Activated CD4-positive, alpha-beta T cell treated with anti-CD3 and anti-CD28 coated beads, Interleukin-2, amount 50 U/mL, for 16 hours (primary cell): Measurements from ENCODE around the gene AFG1L.
"Not testable (repeated sequence)": the region's sequence is repeated elsewhere in the genome, so short reads cannot be mapped to it uniquely, and the experiment has no call there.

Source experiments
- DNase-seq: peaks from one replicate; pipeline ENCODE4 v3.0.0-alpha.2; 2020

Gene AFG1L

GRCh38 chr6:108291091-108291490 lies 3.8 kb upstream of the AFG1L start:
- no peak for DNase-seq

DNA sequence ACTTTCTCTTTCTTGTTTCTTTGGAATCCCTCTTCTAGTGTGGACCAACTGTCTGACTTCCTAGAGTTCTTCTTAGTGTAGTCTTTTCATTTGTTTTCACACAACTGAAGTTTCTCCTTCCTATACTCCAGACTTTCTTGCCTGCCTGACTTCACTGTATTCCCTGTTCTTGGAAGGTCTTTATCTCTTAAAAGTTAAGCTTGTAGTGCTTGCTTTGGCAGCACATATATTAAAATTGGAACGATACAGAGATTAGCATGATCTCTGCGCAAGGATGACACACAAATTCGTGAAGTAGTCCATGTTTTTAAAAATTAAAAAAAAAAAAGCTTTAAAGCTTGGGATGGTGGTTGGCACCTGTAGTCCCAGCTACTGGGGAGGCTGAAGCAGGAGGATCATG lies 2.3 kb upstream of the AFG1L start:
- not testable (repeated sequence) for DNase-seq

- no peak for DNase-seq
Observed at GRCh38 chr6:108293527-108294296, 1.1 kb upstream of the AFG1L start.

DNA sequence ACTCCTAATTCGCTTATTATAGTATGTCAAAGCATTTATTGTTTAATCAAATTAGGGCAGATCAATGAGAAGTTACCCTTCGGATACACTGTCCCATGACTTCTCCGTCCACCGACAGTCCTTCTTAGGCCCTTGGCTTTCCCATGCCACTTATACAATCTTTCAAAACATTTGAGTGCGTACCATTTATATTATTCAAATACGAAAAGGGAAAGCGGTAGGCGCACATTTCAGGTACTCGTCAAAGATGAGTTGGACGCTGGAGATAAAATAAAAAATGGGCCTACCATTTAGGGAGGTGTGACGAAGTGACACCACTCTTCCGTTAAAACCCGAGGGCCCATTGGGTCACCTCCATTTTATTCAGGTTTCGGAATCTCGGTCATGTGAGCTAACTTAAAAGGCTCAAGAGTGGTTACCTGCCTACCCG lies 542 bp upstream of the AFG1L start:
- DNase-seq = no peak

GRCh38 chr6:108295676-108296075 lies 822 bp downstream of the AFG1L start:
- no peak for DNase-seq

DNA sequence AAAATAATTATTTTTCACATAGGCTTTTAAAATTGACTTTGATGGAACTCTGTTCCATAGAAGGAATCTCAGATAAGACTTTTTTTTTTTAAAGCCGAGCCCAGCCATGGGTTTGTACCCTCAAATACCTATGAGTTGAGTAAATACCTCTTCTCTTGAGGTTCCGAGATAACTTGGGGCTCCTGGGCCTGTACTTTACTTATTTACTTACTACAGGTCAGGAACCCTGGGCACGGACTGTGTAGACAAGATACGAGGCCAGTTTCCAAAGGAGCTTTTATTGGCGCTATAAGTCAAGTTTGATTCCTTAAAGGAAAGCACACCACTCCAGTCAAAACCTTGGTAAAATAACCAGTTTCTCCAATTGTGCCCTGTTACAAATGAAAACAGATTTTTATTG lies 7.5 kb downstream of the AFG1L start:
- DNase-seq = no peak

DNA sequence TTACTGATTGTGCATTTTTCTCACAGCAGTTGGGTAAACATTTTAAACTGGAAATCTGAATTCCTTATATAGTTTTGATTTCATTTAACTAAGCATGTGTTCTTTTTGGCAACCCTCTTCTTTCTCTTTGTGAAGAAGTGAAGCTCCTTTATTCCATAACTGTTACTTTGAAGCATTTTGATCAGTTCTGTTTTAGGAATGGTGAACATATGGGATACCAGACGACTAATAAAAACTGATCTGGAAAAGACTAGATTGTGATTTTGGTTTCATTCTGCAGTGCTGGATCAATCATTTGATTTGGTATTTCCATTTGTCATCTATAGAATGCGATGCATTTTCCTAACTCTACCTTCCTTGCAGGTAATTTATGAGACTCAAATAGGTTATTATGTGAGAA lies 9.8 kb downstream of the AFG1L start:
- DNase-seq = no peak

DNA sequence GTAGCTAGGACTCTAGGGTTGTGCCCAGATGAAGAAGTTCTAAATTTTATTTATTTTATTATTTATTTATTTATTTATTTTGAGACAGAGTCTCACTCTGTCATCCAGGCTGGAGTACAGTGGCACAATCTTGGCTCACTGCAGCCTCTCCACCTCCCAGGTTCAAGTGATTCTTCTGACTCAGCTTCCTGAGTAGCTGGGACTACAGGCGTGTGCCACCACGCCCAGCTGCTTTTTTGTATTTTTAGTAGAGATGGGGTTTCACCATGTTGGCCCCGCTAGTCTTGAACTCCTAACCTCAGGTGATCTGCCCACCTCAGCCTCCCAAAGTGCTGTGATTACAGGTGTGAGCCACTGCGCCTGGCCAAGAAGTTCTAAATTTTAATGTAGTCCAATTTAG lies 13.8 kb downstream of the AFG1L start:
- peak; percentile 11 for DNase-seq

DNA sequence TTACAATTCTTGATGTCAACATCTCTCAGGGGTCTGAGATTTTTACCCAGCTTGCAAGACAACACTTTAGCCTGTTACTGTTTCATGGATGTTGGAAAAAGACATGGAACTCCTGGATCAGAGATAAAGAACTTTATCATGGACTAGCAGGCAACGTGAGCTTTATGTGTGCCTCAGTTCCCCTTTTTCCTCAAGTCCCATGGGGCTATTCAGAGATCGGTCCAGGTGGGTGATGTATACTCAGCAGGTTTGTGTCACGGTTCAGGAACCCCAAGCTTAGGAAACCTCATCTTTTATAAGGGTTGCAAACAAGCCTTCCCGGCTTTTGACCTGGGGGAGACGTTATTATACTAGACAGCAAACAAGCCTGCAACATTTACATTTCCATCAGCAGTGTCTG lies 15.0 kb downstream of the AFG1L start:
- DNase-seq = no peak

DNA sequence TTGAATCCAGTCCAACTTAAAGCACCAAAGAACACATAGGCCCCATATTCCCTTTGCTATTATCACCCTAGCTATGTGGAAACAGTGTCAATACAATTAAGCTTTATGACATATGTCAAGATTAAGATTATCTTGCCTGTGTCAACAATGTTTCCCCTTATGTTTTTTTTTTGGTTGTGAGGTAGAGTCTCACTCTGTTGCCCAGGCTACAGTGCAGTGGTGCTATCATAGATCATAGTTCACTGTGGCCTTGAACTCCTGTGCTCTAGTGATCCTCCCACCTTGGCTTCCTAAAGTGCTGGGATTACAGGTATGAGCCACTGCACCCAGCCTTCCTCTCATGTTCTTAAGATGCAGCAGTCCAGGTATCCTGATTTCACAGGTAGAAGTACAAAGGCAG lies 17.8 kb downstream of the AFG1L start:
- no peak for DNase-seq

GRCh38 chr6:108321253-108321747 lies 26.4 kb downstream of the AFG1L start:
- DNase-seq = no peak

DNA sequence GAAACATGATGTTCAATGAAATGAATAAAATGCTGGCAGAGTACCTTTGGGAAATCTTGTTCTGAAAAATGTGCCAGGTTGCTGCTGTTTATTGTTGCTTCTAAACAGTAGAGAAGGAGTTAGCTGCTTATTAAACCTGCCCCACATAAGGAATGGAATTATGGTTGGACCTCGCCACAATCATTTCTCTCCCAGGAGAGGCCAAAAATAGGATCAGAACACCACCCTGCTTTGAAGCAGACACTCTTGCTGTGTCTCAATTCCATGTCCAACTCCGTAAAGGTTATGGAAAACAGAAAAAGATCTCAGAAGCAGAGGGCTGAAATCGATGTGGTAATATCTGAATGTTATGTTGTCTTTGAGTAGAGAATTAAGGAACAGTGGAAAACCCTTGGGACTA lies 27.9 kb downstream of the AFG1L start:
- no peak for DNase-seq

GRCh38 chr6:108323710-108324466 lies 29.0 kb downstream of the AFG1L start:
- DNase-seq = no peak

DNA sequence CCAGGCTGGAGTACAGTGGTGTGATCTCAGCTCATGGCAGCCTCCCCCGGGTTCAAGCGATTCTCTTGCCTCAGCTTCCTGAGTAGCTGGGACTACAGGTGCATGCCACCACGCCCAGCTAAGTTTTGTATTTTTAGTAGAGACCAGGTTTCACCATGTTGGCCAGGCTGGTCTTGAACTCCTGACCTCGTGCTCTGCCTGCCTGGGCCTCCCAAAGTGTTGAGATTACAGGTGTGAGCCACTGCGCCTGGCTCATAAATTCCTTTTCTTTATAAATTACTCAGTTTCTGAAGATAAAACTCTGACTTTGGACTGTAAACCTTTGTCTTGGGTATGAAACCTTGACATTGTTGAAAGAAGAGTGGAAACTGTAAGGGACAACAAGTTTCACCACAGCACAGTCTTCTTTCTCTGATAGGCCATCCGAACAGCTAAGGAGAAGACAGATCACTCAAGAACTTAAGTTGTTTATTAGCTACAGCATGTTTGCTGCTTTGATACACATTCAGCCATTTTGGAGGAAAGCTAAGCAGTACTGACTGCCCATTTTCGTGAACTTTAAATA lies 35.4 kb downstream of the AFG1L start:
- not testable (repeated sequence) for DNase-seq

DNA sequence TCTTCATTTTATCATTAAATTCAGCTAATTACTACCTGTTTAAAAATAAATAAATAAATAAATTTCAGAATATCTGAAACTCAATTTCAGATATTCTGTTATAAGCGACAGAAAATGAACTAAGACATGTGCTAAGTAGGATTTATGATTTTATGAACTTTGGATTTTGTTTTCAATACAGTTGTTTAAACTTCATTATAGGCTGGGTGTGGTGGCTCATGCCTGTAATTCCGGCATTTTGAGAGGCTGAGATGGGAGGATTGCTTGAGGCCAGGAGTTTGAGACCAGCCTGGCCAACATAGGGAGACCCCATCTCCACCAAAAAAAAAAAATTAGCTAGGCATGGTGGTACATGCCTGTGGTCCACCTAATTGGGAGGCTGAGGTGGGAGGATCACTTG lies 36.0 kb downstream of the AFG1L start:
- no peak for DNase-seq

DNA sequence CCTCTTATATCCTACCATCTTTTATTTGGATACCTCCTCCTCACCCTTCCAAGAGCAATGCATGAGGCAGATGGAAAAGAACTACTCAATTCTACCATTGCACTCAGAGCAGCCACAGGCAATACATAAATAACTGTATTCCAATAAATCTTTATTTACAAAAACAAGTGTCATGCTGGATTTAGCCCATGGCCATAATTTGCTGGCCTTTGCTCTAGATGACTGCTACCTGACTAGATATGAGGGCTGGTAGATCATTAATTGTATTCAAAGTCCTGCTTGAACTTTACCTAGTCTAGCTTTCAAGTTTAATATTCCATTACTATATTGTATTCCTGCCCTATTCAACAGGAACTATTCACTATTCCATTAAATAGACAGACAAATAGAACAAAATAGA lies 37.1 kb downstream of the AFG1L start:
- no peak for DNase-seq

- DNase-seq = no peak
Observed at GRCh38 chr6:108336971-108337370, 42.1 kb downstream of the AFG1L start.

DNA sequence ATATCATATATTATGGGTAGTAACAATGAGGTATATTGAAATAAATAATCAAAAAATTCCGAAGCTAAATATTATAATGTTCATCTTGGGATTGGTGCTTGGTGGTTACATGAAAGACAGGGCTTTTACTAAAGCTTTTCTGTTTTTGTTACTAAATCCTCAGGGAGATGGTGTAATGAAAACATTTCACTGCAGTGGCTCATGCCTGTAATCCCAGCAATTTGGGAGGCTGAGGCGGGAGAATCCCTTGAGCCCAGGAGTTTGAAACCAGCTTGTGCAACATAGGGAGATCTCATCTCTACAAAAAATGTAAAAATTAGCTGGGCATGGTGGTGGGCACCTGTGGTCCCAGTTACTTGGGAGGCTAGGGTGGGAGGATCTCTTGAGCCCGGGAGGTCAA lies 42.9 kb downstream of the AFG1L start:
- no peak for DNase-seq

DNA sequence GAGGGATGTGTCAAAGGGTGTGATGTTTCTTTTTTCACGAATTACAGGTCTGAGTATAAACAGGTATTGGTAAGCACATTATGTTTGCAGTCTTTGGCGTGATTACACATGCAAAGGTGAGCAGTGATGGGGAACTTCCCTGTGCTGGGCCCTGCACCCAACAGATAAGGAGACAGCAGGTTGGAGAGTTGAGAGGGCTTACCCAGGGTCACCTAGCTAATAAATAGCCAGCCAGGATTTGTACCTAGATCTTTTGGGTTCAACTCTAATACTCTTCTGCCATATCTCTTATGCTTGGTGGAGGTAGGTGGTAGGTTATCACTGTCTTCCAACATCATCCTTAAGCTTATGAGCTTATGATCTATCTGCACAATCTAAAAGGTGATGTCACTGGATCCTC lies 46.5 kb downstream of the AFG1L start:
- DNase-seq = no peak

- DNase-seq = no peak
Observed at GRCh38 chr6:108343894-108344293, 49.0 kb downstream of the AFG1L start.

DNA sequence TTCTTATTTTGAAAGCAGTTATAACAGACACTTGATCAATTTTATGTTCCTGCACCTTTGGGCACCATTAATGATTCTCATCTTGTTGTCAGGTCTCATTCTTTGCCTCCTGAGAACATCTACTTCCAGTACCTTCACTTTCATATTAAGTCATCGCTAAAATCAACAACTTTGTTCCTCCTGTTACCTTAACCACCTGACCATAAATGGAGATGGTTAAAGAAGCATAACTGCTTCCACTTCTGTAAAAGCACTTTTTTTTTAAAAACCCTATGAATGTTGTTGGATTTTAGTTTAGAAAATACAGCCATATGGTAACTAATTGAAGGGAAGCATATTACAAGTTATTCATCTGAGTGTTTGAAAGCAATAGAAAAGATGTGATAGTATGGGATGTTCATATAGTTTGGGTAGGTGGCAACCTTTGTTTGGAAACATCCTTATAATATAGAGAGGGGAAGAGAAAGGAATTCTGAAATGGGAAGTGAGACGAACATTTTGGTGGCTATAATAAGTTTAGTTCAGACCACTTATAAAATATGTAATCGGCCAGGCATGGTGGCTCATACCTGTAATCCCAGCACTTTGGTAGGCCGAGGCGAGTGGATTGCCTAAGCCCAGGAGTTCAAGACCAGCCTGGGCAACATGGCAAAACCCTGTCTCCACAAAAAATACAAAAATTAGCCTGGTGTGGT lies 53.9 kb downstream of the AFG1L start:
- DNase-seq = peak; percentile 66

GRCh38 chr6:108350528-108350927 lies 55.7 kb downstream of the AFG1L start:
- DNase-seq = no peak

DNA sequence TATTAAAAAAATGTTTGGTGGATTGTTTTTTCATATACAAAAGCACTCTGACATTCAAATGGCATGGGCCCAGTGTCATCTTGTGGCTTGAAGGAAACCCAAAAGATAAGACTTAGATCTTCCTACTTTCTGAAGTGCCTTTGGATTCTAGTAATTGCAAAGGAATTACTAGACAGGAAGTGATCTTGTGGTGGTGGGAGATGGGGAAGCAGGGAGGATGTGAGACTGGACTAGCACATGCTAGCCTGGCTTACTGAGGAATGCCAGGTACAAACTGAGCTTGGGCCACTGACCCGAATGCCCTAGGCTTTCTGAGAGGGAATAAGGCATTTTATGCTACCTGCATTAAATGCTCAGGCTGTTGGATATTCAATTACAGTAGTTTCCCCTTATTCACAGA lies 59.0 kb downstream of the AFG1L start:
- DNase-seq = no peak
